Fibroblast of skin of abdomen (primary cell): ENCODE data around the gene KIF23.

Source experiments
- DNase-seq: peaks from one replicate; pipeline ENCODE4 v3.0.0-alpha.2; 2013

Gene KIF23

DNA sequence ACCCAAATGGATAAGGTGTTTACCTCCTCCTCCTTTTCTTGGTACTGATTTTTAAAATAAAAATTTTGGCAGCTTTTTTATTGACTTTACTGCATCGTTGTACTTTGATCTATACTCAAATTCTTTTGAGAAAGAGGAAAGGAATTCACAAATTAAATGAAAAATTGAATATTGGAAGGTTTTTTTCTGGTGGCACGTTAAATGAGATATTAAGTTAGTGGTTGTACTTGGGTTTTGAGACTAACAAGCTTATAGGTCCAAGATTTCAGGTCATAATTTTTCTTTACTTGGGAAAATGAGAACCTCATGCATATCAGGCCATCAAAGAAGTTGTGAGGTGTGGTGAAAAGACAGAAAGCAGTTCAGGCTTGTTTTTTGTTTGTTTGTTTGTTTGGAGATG, 52.6 kb downstream of the KIF23 start:
- DNase-seq, result no peak

- no peak for DNase-seq
Observed at GRCh38 chr15:69467636-69468035, 53.5 kb downstream of the KIF23 start.

DNA sequence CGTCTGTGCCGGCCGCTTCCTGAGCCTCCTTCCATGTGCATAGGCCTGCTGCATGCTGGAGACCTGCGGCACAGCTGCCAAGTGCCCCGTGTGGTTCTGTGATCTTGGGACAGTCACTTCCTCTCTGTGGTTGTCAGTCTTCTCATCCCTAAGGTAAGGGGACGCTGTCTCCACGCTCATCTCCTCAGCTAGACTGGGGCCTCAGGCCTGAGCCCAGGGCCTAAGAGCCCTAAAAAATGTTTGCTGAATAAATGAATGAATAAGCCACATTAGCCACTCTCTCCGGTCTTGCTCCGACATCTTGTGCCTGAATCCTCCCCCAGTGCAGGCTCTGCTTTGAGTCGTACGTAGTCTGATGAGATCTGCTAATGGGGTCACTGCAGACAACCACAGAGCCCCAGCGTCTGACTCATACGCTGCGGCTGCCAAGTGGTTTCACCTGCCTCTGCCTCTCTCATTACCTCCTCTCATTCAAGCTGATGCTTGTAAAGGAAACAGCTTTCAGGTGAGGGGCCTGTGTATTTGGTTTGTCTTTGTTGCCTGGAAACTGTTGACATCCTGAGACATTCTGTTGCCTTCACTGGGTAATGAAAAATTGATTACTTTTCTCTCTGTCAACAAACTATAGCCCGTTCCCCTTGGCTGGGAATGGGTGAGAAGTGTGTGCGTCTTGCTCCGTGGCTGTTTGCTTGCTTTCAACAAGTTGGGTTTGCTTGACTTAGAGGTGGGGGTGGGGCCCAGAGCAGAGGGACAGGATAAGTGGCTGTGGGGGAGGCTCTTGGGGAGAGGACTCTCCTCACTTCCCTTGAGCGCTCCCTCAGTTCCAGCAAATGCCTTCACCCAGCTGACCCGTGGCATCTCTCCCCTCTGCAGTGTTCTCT, 54.3 kb downstream of the KIF23 start:
- peak; percentile 66 for DNase-seq

DNA sequence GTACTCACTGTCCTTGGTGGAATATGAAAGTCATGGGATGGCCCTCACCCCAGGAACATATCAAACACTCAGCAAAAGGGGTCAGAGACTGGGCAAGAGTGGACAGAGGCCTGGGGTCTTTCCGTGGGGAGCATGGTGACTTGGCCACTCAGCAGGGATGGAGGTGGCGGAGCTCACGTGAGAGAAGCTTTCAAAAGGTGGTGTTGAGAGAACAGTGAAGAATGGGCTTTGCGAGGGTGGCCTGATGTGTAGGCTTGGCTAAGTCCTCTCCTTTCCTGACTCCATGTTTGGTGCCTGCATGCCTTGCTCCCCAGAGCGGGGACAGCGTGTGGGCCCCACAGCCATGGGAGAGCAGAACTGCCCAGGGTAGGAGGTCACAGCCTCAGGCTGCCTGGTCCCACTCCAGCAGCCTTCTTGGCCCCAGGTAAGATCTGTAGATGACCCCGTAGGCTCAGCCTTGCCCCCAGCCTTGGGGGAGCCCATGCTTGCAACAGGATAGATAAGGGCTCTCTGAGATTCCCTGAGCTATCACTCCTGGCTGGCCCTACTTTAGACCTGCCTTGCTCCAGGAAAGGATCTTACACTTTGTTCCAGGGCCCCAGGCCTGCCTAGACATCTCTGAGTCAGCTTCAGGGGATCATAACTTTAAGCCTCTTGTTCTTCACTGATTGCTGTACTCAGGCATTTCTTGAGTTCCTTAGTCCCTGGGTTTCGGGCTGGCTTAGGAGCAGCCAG, 55.5 kb downstream of the KIF23 start:
- peak; percentile 44 for DNase-seq

- DNase-seq, result no peak
Observed at GRCh38 chr15:69472046-69472445, 57.9 kb downstream of the KIF23 start.

- no peak for DNase-seq
Observed at GRCh38 chr15:69472562-69472961, 58.4 kb downstream of the KIF23 start.

- peak; percentile 54 for DNase-seq
Observed at GRCh38 chr15:69474291-69474690, 60.1 kb downstream of the KIF23 start.

GRCh38 chr15:69474846-69475455, 60.8 kb downstream of the KIF23 start:
- no peak for DNase-seq

- DNase-seq, result peak; percentile 69
Observed at GRCh38 chr15:69475769-69476358, 61.7 kb downstream of the KIF23 start.

GRCh38 chr15:69476704-69477473, 62.7 kb downstream of the KIF23 start:
- no peak for DNase-seq

DNA sequence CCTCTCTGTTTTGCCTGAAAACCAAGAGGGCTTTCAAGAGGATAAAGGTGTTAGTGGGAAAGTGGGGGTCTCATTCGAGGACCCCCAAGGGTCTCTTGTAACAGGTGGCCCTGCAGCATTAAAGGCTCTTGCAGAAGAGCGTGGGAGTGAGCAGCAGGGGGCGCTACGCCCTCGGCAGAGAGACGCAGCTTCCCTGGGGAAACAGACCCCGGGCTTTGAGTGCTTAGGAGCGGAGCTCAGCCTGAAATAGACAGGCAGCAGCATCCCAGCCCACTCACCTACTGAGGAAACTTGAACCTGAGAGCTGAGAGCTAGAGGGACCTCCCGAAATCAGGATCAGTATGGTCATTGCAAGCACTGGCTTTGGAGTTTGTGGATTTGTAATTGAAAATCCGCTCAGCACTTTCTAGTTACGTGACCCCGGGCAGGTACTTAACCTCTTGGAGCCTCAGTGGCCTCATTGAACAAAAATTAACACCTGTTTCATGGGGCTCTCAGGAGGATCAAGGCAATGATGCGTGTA, 64.2 kb downstream of the KIF23 start:
- peak; percentile 49 for DNase-seq

DNA sequence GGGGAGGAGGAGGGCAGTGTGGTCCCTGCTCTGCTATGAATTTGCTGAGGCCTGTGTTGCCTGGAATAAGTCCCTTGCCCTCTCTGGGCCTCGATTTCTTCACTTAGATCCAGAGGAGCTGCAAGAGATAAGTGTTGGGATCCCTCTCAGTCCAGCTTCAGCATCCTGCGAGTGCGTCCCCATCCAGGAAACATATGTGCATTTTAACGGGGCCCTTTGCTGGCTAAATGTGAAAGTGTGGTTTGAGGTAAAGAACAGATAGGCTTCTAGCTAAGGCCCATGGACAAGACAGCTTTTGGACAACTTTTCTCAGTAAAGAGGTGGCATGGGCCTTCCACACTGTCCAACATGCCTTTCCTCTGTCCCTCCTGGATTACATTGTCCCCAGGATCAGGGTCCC, 64.9 kb downstream of the KIF23 start:
- DNase-seq, result no peak

- no peak for DNase-seq
Observed at GRCh38 chr15:69479971-69480370, 65.8 kb downstream of the KIF23 start.

- no peak for DNase-seq
Observed at GRCh38 chr15:69480932-69481331, 66.8 kb downstream of the KIF23 start.

DNA sequence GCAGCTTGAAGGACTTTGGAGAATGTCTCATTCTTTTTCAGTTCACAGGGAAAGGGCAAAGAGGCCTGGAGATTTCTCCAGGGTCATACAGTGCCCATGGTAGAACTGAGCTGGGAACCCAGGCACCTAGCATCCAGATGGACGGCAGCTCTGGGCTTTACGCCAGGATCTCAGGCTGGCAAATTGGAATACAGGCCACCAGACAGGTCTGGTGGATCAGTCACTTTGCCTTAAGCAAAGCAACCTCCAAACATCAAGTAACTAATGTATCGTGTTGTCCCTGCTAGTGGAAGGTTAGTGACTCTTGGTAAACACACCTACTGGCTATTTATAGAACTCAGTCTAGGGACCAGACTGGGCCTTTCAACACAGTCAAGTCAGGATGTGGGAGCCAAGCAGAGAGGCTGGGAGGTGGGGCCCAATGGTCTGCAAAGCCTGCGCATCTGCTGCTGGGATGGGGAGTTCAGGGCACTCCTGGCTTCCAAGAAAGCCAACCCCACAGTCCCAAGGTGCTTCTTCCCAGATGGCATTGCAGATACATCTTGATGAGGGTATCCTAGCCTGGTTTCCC, 68.6 kb downstream of the KIF23 start:
- no peak for DNase-seq

DNA sequence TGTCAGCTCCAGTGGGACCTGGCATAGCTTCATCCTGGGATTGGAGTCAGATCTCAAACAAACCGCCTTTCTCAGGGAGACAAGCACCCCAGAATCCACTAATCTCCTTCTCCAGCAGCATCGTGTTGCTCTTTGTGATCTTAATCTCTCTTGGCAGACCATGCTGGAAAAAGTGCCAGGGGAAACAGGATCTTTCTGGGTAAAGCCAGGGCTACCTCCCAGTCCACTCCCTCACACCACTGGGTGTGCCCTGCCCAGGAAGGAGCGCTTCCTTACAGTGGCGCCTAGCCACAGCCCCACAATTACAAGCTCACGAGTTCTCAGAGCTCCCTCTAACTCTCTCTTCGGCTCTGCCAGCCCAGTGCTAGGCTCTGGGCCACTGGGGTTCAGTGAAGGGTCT, 70.7 kb downstream of the KIF23 start:
- DNase-seq, result no peak

DNA sequence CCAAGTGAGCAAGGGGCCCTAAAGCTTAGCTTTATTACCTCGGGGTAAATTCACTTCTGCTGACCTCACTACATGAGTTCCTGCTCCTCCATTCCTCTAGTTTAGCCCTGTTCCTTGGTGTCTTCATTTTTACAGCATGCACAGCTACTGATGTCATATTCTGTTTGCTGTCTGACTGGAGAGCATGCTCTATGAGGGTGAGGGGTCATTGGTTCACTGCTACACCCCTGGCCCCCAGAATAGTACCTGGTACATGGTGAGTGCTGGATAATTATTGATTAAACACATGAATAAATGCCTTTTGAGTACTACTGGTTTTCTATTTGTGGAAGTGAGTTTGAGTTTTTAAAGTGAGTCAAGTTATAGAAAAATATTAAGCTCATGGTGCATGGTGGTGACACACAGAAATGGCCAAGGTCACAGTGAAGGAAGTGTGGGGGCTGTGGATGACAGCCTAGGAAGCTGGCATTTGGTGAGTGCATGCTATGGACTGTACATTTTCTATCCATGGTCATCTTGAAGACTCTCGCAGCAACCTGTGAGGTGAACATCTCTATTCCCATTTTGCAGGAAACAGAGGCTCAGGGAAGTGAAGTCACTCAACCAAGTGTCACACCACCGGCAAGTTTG, 72.4 kb downstream of the KIF23 start:
- DNase-seq, result no peak

DNA sequence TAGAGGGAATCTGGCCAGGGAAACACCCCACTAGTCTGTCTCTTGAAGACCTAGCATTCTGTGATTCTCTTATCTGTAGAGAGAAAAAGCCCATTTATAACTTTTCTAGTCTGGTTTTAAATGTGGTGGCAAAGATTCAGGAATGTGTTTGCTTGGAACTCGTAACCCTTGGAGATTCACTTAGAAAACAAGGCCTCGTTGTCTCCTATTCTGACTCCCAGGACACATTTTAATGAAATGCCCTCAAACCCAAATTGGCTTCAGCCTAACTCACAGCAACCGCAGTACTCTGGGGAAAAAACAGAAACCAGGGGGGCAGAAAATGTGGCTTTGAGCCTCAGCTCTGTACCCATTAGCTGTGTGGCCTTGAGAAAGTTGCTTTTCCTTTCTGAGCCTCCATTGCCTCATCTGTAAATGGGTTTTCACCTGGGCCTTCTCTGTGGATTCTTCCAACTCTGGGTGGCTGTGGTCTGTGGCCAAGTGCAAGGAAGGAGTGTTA, 75.0 kb downstream of the KIF23 start:
- DNase-seq, result no peak

GRCh38 chr15:69490356-69491037, 76.3 kb downstream of the KIF23 start:
- DNase-seq, result no peak

DNA sequence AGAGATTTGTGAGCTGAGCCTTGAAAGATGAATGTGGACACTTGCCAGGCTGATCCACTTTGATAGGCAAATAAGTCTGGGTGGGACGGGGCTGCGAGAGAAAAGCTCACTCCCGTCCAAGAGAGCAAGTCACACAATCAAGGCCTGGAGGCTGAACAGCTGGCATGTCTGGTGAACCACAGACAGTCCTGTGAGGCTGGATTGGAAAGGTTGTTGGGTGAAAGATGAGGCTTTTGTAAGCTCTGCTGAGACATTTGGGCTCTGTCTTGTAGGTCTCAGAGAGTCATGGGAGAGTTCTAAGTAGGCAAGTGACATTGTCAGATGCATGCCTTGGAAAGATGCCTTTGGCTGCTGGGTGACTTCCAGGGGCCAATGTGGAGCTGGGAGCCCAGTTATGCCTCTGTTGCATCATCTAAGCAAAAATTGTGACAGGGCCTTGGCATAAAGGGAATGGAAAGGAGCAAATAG, 76.9 kb downstream of the KIF23 start:
- DNase-seq, result peak; percentile 10
